AML-193 (cell line): Measurements from ENCODE around the gene AIDA.
A peak's percentile ranks its signal among the peaks of the same experiment; 100 is the strongest.
"Not testable (repeated sequence)": the region's sequence is repeated elsewhere in the genome, so short reads cannot be mapped to it uniquely, and the experiment has no call there.

Experiments
- DNase-seq, 2 experiments: peaks; one replicate each; lab custom pipeline; 2025; lab: John Stamatoyannopoulos, UW

The AIDA gene

GRCh38 chr1:222713091-222713961 lies 1.0 kb upstream of the AIDA start:
- peak; percentile 86 to 89 for DNase-seq

DNA sequence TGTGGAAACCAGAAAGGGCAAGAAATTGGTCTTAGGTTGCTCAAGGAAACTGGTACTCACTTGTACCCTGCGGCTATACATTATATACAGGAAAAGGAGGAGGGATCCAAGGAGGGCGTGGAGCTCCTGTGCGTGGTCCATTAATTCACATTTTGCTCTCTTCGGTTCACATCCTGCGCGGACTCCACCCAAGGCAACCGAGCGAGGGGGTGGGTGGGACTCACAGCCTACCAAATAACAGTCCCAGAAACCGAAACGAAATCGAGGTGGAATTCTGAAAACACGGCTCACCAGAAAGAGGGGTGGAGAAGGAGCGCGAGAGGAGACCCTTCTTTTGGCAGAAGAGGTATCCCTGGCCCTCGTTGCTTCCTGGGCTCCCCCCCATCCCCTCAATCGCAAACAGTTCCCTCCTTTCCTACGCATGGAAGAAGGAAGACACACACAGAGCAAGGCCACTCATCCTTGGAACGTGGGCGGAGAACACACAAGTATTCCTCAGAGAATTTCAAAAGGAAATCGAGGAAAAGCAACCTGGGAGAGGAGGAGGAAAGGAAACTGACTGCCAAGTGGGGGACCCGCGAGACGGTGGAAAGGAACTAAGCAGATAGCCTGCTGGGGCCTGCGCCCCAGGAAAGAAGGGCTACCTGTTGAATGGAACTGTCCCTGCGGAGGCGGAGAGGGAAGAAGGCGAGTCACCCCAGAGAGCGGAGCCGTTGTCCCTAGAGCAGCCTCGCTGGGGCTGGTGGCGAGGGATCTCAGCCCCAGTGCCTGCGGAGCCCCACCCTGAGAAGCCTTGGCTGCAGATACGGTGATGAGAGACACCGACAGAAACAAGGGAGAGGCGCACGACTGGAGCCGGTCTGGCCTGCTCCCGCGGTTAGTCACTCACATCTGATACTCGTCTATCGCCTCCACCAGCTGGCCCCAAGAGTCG lies 705 bp downstream of the AIDA start:
- peak; percentile 68 to 75 for DNase-seq

DNA sequence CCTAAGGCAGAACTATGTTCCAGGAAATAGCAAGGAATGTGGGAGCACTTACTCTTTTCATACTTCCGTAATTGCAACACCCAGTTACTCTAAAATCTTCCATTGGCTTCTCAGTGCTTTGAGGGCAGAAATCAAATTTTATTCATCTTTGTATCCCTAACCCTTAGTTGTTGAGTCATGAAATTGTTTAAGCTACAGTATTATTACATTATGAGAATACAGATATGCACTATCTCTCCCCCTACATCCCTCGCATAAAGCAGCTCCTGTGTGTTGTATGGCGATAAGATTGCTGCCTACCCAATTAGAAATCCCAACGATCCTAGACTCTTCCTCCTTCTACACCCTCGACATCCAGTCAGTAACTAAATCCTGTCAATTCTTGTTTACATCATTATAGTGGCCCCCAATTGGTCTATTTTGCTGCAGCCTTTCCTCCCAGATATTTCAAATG lies 2.6 kb downstream of the AIDA start:
- peak in 1 of 2 experiments; percentile 19 for DNase-seq

DNA sequence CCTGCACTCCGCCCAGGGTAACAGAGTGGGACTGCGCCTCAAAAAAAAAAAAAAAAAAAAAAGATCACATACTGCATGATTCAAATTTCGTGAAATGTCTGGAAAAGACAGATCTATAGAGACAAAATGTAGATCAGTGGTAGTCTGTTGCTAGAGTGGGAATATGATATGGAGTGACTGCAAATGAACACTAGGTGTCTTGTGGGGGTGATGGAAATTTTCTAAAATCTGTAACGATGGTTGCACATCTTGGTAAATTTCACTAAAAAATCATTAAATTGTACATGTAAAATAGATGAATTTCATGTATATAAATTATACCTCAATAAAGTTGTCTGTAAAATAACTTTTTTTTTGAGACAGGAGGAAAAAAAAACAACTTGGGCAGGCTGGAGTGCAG lies 5.5 kb downstream of the AIDA start:
- DNase-seq = no peak

GRCh38 chr1:222704260-222704659 lies 8.0 kb downstream of the AIDA start:
- DNase-seq = no peak

- DNase-seq = no peak
These were observed 10.1 kb downstream of the AIDA start for GRCh38 chr1:222702210-222702609.

DNA sequence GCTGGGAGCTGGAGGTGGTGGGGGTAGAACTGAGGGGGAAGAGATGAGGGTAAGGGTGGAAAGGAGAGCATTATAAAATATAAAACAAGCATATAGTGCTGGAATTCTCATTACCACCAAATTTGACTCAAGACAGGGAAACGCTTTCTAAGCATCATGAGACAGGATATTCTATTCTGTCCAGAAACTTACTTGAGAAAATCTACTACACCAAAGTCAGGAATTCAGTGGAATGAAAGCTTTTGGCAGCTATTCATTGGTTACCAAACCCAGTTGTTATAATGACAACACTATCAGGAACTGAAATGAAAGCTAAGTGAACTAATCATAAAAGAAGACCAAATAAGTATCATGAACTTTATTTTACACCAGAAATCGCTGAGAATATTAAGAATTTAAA lies 14.5 kb downstream of the AIDA start:
- no peak for DNase-seq

GRCh38 chr1:222697203-222697602 lies 15.1 kb downstream of the AIDA start:
- DNase-seq = no peak

DNA sequence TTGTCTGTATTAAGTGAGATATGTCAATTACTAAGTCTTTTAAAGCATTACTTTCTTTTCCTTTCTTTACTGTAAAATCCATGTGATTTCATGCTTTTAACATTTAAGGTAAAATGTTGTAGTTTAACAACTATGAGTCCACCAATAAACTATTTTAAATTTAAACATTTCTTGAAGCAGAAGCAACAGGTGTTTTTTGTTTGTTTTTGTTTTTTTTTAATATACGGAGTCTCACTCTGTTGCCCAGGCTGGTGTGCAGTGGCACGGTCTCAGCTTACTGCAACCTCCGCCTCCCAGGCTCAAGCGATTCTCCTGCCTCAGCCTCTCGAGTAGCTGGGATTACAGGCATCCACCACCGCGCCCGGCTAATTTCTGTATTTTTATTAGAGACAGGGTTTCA lies 15.6 kb downstream of the AIDA start:
- DNase-seq = no peak

DNA sequence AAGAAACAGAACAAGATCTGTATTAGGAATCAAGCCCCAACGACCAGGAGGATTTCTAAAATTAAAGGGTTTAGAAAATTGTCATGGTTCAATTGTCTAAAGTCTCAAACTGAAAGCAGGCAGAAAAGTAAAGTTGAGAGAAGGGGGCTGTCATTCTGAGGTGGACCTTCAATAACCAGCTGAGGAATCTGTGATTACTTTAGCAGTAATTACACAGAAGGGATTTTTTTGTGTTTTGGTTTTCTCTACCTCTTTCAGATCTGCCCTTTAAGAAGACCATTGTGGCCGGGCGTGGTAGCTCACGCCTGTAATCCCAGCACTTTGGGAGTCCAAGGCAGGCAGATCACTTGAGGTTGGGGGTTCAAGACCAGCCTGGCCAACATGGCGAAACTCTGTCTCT lies 17.4 kb downstream of the AIDA start:
- DNase-seq = no peak

GRCh38 chr1:222691016-222691415 lies 21.3 kb downstream of the AIDA start:
- DNase-seq = no peak

GRCh38 chr1:222680080-222680479 lies 32.2 kb downstream of the AIDA start:
- DNase-seq = no peak

DNA sequence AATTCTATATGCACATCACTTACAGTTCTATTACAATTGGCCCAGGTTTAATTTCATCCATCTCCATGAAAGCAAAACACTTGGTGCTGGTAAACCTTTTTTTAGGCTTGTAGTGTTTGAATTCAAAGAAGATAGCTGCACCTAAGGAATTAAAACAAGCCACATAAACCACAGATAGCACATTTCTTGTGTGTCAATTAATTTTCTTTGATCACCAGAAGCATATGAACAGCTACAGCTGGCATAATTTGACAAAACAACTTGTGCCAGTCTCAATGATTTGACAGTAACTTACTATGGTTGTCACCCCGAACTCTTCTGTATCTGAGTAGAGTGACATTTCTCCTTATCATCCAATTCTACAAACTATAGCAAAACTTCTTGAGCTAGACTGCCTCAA lies 42.2 kb downstream of the AIDA start:
- DNase-seq = no peak

DNA sequence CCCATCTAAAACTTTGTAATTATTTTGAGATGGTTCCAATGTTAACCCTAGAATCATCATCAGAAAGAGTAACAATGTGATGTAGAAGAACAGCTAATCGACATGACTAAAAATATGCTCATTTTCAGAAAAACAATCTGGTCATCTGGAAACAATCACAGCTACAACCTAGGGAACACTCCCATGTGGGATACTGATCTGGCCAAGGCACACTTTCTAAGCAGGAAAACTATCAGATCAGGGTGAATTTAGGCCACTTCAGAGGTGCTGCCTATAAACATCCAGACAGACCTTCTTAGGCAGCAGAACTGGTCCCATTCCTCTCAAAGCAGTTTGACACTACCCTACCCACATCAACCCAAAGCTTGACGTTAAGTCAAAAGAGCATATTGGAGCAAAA lies 43.2 kb downstream of the AIDA start:
- not testable (repeated sequence) for DNase-seq

DNA sequence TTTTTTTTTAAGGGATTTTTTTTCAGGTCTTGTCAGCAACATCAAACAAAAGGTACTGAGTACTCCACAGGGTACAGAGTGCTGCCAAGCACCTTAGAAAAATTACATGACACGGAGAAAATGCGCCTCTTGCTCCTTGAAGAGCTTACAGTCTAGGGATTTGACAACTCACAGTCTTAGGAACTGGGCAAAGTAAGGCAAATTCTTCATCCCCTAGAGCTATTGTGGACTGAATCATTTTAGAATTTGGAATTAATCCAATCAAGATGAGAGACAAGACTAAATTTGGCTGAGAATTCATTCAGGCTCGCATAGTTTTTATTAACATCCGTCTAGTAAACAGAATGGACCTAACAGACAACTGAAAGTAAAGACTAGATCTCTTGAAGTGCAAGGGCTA lies 44.1 kb downstream of the AIDA start:
- DNase-seq = not testable (repeated sequence)

DNA sequence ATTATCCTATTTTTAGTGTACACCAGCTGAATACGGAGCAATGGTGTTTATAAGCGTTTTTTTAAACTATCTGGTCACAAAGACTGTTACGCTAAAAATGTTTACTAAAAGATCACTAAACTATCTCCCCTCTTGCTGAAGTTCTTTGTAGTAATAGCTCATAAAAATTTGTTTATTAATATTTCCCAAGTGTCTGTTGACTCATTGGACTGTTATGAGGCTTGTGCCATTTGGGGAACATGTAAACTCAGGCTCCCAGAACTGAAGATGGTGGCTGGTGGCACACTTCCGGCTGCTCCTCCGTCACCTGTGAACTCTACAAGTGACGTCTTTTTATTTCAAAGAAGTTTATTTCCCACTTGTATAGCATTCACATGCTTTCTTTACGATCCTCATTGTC lies 46.3 kb downstream of the AIDA start:
- DNase-seq = no peak

DNA sequence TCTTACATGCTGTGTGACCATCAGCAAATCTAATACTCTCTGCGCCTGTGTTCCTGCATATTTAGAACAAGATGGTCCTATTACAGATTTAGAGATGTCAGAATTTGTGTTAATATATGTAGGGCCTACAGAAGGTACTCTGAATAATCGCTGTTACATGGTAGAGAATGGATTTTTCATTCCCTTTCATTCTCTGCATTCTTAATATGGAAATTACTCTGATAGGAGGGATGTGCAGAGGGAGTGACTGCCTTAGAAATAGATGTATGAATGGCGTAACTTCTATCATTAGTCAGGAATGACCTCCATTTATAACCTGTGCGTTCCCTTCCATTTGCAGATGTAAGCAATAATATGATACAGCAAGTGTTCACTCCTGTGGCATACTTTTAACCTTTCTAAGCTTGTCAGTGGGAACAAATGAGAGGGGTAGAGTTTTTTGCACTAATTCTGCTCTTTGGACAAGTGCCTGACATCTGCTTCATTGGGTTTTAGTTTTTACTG lies 48.8 kb downstream of the AIDA start:
- DNase-seq = no peak

DNA sequence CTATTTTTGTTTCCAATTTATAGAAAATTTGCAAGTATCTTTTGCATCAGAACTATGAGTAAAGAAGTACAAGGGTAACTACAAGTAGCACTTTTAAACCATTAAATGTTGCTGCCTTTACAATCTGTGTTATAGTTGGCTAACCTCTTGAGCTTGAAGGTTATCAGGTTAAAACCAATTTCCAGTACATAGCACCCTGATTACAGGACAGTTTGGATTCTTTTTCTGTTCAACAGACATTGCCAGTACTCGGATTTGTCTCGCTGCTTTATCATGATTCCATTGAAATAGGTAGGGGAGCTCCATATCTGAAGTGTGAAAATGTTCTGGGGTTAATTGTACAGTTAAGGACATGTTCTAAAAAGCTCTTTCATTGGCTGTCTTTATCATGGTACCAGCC lies 54.4 kb downstream of the AIDA start:
- no peak for DNase-seq

DNA sequence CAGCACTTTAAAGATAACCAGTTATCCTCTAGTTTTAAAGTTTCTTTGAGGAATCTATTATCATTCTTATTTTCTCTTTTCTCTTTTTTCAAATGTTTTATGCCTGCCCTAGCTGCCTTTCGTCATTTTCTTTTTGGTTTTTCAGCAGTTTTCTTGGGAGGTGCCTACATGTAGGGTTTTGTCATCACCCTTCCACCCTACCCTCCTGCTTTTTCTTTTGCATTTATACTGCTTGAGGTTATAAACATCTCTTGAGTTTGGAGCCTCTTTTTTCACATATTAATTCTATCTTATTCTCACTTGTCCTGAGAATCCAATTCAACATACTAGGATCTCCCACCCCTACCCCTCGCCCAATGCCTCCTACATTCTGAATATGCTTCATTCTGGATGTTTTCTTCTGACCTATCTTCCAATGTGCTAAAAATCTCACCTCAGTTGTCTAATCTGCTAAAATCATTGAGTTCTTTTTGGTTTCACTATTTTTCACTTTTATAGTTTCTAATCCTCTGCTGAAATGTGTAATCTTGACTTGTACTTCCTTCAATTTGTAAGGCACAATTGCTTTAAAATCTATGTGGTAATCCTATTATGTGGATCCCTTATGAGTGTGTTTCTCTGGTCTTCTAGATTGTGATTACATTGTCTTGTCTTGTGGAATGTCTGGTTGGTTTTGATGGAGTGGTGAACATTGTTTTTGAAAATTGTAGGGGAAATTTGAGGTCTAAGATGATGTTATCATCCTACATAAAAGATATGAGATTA lies 55.7 kb downstream of the AIDA start:
- no peak for DNase-seq

DNA sequence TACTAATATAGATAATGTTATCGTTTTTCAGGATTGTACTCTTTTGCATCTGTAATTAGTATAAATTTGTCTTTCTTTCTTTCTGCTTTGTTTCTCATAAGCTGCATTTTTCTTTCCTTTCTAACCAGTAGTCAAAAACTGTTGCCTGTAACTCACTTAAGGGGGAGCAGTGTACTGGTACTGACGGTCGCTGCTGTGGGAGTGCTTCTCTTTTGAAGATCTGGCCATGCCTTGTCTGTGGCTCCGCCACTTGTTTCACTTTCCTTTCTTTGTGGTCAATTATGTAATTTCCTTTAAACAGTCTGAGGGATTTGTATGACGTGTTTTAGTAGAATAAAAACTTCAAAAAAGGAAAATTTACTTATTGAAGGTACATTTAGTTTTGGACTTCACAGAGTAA lies 57.4 kb downstream of the AIDA start:
- DNase-seq = peak; percentile 81 to 82

GRCh38 chr1:222653178-222653827 lies 59.0 kb downstream of the AIDA start:
- no peak for DNase-seq
